MM.1S (cell line): ENCODE data around the gene CDKN2AIP.

Experiments used
- DNase-seq: peaks from one replicate; pipeline ENCODE4 v3.0.0-alpha.2; 2015
- H2AFZ ChIP-seq: fragments of 300-600 bp; sonication (generic); 2 replicates; pipeline ENCODE4 v1.6.0; 2016; ENCODE audit warnings: antibody characterized with exemption, low read length
- H3F3A ChIP-seq: fragments of 300-600 bp; sonication (generic); 2 replicates; pipeline ENCODE4 v1.6.1; 2016; ENCODE audit warnings: mild to moderate bottlenecking, antibody characterized with exemption, low read length, moderate library complexity, mixed read lengths; ENCODE audit not compliant: insufficient read depth
- H3K27ac ChIP-seq: fragments of 300-600 bp; sonication (generic); 2 replicates; pipeline ENCODE4 v1.5.1; 2016; ENCODE audit warnings: mild to moderate bottlenecking, low read length
- H3K27me3 ChIP-seq: fragments of 300-600 bp; sonication (generic); replicated peaks from 2 replicates; pipeline ENCODE4 v1.6.0; 2016; ENCODE audit warnings: low read length; ENCODE audit not compliant: insufficient read depth
- H3K36me3 ChIP-seq: fragments of 300-600 bp; sonication (generic); replicated peaks from 2 replicates; pipeline ENCODE4 v1.6.1; 2016; ENCODE audit warnings: mild to moderate bottlenecking, low read length, mixed read lengths; ENCODE audit not compliant: insufficient read depth
- H3K4me1 ChIP-seq: fragments of 300-600 bp; sonication (generic); 2 replicates; pipeline ENCODE4 v1.6.1; 2016; ENCODE audit warnings: low read length, mixed read lengths
- H3K4me2 ChIP-seq: fragments of 300-600 bp; sonication (generic); 2 replicates; pipeline ENCODE4 v1.6.0; 2016; ENCODE audit warnings: low read depth, low read length
- H3K4me3 ChIP-seq: fragments of 300-600 bp; sonication (generic); 2 replicates; pipeline ENCODE4 v1.5.1; 2016; ENCODE audit warnings: low read length, mixed read lengths
- H3K79me2 ChIP-seq: fragments of 300-600 bp; sonication (generic); 2 replicates; pipeline ENCODE4 v1.6.1; 2016; ENCODE audit warnings: mixed run types, low read length, mixed read lengths
- H3K9ac ChIP-seq: fragments of 300-600 bp; sonication (generic); 2 replicates; pipeline ENCODE4 v1.6.1; 2016; ENCODE audit warnings: low read length, mixed read lengths
- H3K9me2 ChIP-seq: fragments of 300-600 bp; sonication (generic); replicated peaks from 2 replicates; pipeline ENCODE4 v1.6.1; 2016; ENCODE audit warnings: mild to moderate bottlenecking, low read length, mixed read lengths; ENCODE audit not compliant: insufficient read depth
- H3K9me3 ChIP-seq: fragments of 300-600 bp; sonication (generic); replicated peaks from 2 replicates; pipeline ENCODE4 v1.6.1; 2016; ENCODE audit warnings: mild to moderate bottlenecking, low read length, mixed read lengths; ENCODE audit not compliant: insufficient read depth
- H4K20me1 ChIP-seq: fragments of 300-600 bp; sonication (generic); 2 replicates; pipeline ENCODE4 v1.6.1; 2016; ENCODE audit warnings: mild to moderate bottlenecking, low read length, moderate library complexity, mixed read lengths; ENCODE audit not compliant: insufficient read depth
- EZH2 ChIP-seq: fragments of 300-600 bp; sonication (generic); optimal IDR thresholded peaks from 2 replicates; pipeline ENCODE3; 2017; ENCODE audit warnings: low read depth, mild to moderate bottlenecking, antibody characterized with exemption, low read length, mixed read lengths
- EZH2phosphoT487 ChIP-seq: fragments of 300-600 bp; sonication (generic); IDR thresholded peaks from 2 replicates; pipeline ENCODE4 v1.6.1; 2018; ENCODE audit warnings: antibody characterized with exemption, low read length
- TF ChIP-seq, protein P1 (sequence below): fragments of 300-600 bp; sonication (generic); IDR thresholded peaks from 2 replicates; pipeline ENCODE4 v1.5.1; 2016; ENCODE audit warnings: antibody characterized with exemption, low read length, mixed read lengths

The CDKN2AIP gene

DNA sequence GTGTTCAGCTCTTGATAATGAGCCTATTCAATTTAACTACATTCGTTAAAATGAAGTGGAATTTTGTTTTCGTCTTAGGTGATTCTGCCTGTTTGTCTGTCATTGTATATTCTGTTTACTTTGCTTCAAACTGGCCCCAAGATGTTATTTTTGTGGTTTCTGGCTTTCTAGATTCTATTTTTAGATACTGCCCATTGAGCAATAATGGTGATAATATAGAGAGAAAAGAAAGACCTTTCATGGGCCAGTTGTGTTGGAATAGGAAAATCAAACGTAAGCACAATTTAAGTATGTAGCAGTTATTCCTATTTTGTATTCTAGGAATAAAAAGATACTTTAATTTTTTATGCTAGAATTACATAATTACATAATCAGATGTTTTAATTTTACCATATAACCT is 4.0 kb downstream of the CDKN2AIP start:
- Histone ChIP-seq H3F3A (peaks cover 18% of the 10 kb centered on the region), H3K27me3 (no peaks in the 10 kb centered on the region), H2AFZ (no peak overlapping the region), H4K20me1 (no peaks in the 10 kb centered on the region), H3K4me3 (no peak overlapping the region), H3K9me3 (no peaks in the 10 kb centered on the region), H3K79me2 (peaks cover 37% of the 10 kb centered on the region), H3K4me2 (no peak overlapping the region), H3K9me2 (no peaks in the 10 kb centered on the region), H3K9ac (no peak overlapping the region), H3K36me3 (peaks cover 35% of the 10 kb centered on the region), H3K4me1 (peaks cover 29% of the 10 kb centered on the region), H3K27ac (no peak overlapping the region)
- TF ChIP-seq EZH2phosphoT487, result no peak
- TF ChIP-seq, protein P1, sequence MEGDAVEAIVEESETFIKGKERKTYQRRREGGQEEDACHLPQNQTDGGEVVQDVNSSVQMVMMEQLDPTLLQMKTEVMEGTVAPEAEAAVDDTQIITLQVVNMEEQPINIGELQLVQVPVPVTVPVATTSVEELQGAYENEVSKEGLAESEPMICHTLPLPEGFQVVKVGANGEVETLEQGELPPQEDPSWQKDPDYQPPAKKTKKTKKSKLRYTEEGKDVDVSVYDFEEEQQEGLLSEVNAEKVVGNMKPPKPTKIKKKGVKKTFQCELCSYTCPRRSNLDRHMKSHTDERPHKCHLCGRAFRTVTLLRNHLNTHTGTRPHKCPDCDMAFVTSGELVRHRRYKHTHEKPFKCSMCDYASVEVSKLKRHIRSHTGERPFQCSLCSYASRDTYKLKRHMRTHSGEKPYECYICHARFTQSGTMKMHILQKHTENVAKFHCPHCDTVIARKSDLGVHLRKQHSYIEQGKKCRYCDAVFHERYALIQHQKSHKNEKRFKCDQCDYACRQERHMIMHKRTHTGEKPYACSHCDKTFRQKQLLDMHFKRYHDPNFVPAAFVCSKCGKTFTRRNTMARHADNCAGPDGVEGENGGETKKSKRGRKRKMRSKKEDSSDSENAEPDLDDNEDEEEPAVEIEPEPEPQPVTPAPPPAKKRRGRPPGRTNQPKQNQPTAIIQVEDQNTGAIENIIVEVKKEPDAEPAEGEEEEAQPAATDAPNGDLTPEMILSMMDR, result no peak
- TF ChIP-seq EZH2, result no peak
- no peak for DNase-seq

- peaks cover 29% of the 10 kb centered on the region for H3K4me1 ChIP-seq
- H3K9me2 ChIP-seq, result no peaks in the 10 kb centered on the region
- TF ChIP-seq, protein P1, result no peak
- TF ChIP-seq EZH2 (no peak), EZH2phosphoT487 (no peak)
- H3K27me3 ChIP-seq, result no peaks in the 10 kb centered on the region
- no peak overlapping the region for H3K4me2 ChIP-seq
- H3F3A ChIP-seq, result peaks cover 10% of the 10 kb centered on the region
- no peak overlapping the region for H3K9ac ChIP-seq
- H2AFZ ChIP-seq, result no peak overlapping the region
- no peaks in the 10 kb centered on the region for H4K20me1 ChIP-seq
- DNase-seq, result no peak
- no peak overlapping the region for H3K4me3 ChIP-seq
- H3K79me2 ChIP-seq, result peaks cover 37% of the 10 kb centered on the region
- H3K27ac ChIP-seq, result no peak overlapping the region
- peaks cover 35% of the 10 kb centered on the region for H3K36me3 ChIP-seq
- no peaks in the 10 kb centered on the region for H3K9me3 ChIP-seq
These were observed 4.9 kb downstream of the CDKN2AIP start for GRCh38 chr4:183449193-183449882.

DNA sequence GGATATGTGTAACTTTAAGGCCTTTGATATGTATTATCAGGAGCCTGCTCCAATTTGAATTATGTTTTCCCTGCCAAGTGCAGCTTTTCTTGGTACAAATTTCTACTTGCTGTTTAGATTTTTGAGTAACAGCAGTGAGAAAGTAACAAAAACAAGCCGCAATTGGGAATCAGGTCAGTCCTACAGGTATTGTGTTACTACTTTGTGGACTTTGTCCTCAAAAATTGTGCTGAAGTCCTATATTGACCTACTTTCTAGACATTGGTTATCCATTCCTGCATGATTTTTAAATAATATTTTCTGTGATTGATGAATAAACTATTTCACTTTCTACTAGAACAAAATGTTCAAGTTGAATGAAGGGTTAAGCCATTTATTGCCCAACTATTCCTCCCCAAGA is 5.7 kb downstream of the CDKN2AIP start:
- DNase-seq, result no peak
- Histone ChIP-seq H3K9ac (no peak overlapping the region), H3K4me3 (no peak overlapping the region), H4K20me1 (no peaks in the 10 kb centered on the region), H3K36me3 (peaks cover 35% of the 10 kb centered on the region), H2AFZ (no peak overlapping the region), H3F3A (peaks cover 3% of the 10 kb centered on the region), H3K9me2 (no peaks in the 10 kb centered on the region), H3K4me1 (peaks cover 29% of the 10 kb centered on the region), H3K27ac (no peak overlapping the region), H3K27me3 (no peaks in the 10 kb centered on the region), H3K79me2 (peaks cover 32% of the 10 kb centered on the region), H3K9me3 (no peaks in the 10 kb centered on the region), H3K4me2 (no peak overlapping the region)
- TF ChIP-seq, protein P1, result no peak
- no peak for TF ChIP-seq EZH2
- no peak for TF ChIP-seq EZH2phosphoT487
